GM18858 (cell line): ENCODE data around the gene RAN.
A peak's percentile ranks its signal among the peaks of the same experiment; 100 is the strongest.
"Not testable (repeated sequence)": the region's sequence is repeated elsewhere in the genome, so short reads cannot be mapped to it uniquely, and the experiment has no call there.

ENCODE experiments used
- ATAC-seq: cut with Tn5 transposase; IDR thresholded peaks from one replicate; pipeline ENCODE4 v1.9.1; 2021; ENCODE audit not compliant: unreplicated experiment

The RAN gene

DNA sequence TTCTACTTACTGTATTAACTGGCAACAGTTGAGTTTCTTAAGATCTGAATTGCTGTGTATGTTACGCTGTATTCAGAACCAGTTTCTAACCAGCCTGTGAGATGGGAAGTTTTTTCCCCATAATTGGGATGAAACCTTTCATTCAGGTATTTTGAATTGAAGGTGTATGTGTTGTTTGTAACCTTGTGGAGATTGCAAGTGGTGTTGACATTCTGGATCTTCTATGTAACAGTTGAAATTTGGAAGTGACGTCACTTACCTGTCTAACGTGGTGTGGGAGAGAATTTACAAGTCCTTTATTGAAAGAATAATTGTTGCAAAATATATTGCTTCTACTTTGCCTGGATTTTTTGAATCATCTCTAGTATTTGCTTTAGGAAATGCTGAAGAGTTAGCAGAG, 5.5 kb downstream of the RAN start:
- ATAC-seq = no peak

DNA sequence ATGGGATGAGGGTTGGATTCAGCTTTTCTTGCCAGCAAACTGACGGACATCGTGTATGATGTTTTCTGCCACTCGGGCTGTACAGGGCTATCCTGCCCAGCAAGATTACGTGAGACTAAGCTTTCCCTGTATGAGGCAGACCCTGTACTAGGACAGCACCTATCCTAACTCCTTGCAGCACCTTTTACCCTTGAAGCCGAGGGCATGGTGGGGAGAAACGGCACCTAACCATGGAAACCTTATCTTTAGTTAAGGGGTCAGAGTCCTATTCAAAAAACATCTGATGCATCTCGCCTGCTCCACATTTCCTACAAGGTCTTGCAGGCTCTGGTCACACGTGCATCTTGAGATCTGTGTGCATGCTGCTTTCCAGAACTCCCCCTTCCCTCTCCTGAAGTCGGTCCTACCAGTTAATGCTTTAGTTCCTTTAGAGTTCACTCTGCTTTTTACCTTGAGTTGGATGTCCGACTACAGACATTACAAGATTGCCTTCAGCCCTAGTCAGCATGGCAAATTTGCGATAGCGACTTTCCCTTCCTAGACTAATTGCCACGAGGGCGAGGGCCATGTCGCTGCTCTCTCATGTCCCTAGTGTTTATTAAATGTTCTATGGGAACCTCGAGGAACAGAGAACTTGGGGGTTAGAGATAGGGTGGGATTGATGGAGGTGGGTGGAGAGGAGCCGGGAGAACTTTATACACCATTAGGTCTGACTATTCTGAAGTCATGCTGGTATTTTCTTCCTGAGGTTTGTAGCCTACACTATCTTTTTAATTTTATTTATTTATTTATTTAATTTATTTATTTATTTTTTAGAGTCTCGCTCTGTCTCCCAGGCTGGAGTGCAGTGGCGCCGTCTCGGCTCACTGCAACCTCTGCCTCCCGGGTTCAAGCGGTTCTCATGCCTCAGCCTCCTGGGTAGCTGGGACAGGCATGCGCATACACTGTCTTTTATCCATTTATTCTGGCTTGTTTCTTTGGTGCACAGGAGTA, 6.6 kb downstream of the RAN start:
- ATAC-seq = no peak

DNA sequence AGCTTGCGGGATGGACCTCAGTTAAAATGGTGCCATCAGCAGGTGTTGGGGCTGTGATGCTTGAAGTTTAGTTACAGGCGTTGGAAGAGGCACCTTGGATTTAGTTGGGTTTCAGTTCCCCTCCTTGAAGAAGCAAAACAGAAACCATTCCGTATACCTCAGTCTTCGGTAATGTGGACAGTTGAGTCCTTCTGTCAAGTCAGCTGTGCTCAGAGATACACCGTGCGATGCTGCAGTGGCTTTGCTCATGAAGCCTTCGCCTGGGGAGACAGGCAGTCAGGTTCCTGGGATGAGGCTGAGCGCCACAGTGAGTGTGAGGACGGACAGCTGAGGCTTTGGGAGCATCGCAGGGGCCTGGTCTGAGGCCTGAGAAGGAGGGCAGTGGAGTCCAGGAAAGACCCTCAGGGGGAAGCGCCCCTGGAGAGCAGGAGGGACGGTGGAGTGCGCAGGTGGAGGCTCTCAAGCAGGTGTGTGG, 7.4 kb downstream of the RAN start:
- ATAC-seq = peak; percentile 86

DNA sequence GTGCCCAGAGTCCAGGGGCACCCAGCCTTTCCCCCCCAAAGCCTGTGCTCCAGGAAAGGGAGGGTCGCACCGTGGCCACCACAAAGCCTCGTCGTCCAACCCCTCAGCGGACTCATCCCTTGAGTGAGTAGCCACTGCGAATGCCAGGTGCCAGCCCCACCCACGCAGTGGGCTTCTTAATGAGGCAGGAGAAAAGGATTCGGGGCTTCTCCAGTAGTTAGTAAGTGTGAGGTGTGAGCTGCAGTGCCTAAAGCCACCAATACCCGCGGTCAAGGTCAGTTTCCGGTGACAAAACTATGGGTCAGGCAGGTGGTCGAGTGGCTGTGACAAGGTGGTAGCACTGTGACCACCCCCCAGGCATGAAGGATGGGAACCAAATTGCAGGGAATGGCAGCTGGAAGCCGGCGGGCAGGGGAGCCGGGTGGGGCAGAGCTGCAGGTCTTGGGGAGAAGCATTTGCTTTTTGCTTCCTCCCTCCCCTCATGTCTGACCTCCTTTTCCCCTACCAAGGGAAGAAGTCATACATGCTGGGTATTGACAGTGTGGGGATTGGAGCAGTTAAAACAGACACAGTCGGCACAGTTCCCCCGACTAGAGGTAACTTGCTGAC, 8.0 kb downstream of the RAN start:
- ATAC-seq = no peak

DNA sequence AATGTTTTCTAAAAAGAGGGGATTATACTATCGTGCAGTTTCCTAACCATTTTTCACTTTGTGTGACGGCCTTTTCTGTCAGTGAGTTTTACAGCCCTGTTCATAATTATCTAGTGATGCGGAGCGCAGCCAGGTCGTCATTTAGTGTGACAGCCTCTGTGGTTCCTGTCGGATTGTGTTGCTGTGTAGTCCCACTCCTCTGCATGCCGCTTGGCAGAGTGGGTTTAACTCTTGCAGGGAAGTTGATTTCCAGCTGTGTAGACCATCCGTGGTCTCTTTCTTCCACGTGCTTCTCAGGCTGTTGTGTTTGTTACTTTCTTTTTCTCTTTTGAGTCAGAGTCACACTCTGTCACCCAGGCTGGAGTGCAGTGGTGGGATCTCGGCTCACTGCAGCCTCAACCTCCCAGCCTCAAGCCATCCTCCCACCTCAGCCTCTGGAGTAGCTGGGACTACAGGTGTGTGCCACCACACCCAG, 8.6 kb downstream of the RAN start:
- peak; percentile 63 for ATAC-seq

DNA sequence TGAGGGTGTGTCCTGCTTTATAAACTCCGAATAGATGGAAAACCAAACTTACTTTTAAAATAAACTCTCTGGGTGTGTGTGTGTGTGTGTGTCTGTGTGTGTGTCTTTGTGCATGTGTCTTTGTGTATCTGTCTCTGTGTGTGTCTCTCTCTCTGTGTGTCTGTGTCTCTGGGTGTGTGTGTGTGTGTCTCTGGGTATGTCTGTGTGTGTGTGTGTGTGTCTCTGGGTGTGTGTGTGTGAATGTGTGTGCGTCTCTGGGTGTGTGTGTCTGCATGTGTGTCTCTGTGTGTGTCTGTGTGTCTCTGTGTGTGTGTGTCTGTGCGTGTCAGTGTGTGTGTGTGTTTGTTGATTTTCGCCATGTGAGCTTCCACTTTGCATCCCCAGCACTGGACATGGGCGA, 9.2 kb downstream of the RAN start:
- no peak for ATAC-seq

DNA sequence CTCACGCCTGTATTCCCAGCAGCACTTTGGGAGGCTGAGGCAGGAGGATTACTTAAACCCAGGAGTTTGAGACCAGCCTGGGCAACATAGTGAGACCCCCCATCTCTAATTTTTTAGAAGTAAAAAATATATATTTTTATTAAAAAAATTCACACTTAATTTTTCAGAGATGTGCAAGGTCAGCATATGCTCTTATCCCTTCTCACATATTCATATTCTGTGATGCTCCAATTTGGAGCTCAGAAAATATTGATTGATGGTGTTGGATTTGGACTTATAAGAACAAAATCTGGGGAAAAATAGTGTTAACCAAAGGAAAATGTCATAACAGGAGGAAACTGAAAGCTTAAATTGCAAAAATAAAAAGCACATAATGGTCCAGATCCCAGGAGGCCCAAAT, 9.7 kb downstream of the RAN start:
- ATAC-seq = no peak

DNA sequence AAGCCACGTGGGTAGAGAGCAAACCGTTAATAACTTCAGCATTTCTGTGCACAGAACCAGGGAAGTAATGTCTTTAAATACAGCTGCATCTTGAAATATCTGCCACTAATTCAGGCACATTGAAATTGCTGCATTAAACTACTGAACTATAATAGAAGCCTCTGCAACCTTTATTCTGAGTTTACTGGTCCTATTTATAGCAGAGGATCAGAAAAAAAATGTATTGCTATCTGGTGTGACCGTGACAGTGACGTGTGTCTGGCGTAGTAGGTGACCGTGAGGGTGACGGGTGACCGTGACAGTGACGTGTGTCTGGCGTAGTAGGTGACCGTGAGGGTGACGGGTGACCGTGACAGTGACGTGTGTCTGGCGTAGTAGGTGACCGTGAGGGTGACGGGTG, 15.3 kb downstream of the RAN start:
- not testable (repeated sequence) for ATAC-seq

DNA sequence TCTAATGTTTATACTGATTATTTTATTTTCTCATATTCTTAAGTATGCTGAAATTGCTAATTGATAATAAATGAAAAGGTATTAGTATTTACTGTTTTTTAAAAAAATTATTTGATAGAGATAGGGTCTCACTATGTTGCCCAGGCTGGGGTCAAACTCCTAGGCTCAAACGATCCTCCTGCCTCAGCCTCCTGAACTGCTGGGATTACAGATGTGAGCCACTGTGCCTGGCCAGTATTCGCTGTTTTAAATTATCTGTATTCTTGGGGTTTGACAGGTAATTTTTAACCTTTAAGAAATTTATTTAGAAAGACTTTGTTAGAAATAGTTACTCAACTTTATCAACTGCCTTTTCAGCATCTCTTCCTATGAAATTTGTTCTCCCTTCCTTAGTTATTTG, 32.2 kb downstream of the RAN start:
- no peak for ATAC-seq

DNA sequence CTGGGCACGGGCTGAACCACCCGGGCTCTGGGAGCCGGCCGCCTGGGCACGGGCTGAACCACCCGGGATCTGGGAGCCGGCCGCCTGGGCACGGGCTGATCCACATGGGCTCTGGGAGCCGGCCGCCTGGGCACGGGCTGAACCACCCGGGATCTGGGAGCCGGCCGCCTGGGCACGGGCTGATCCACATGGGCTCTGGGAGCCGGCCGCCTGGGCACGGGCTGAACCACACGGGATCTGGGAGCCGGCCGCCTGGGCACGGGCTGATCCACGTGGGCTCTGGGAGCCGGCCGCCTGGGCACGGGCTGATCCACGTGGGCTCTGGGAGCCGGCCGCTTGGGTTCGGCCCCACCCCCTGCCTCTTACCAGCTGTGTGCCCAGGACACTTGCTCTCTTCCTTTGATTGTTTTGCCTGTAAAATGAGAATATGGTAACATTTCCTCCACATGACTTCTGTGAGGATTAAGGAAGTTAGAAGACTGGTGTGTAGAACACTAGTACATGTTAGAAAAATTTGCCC, 33.1 kb downstream of the RAN start:
- not testable (repeated sequence) for ATAC-seq

DNA sequence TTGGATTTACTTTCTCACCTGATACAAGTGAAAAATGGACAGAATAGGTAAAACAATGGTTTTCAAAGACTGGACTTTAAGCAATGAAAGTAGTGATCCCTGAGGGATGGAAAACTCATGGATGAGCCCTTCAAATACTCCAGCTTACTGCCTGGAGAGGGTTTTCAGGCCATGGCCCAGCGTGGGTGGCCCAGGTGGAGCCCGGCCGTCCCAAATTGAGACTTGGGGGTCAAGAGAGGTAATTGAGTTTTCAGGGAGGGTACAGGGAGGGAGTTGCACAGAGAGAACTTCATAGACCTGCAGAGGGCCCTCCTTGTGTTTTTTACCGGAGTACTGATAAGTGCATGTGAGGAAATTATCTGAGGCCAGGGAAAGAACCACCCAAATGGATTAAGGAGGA, 37.2 kb downstream of the RAN start:
- no peak for ATAC-seq

DNA sequence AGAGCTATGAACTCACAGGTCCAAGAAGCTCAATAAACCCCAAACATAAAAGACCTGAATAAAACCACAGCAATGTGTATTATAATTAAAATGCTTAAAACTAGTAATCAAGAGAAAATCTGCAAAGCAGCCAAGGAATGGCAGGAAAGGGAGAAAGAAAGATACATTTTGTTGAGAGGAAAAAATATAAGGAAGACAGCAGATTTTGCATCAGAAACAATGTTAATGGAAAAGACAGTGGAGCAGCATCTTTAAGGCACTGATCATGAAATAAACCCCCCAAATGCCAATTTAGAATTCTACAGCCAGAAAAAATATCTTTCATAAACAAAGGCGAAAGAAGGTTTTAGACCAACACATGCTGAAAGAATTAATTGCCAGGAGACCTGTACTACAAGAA, 39.3 kb downstream of the RAN start:
- no peak for ATAC-seq

DNA sequence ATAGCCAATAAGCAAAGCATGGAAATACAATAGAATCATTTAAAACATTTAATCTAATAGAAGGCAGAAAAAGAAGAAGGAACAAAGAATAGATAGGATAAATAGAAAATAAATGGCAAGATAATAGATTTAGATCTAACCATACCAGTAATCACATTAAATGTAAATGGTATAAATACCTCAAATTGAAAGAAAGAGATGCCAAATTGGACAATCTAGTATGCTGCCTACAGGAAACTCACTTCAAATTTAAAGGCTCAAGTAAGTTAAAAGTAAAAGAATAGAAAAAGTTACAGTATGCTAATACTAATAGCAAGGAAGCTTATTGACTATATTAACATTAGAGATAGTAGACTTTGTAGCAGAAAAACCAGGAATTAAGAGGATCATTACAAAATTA, 40.1 kb downstream of the RAN start:
- no peak for ATAC-seq

DNA sequence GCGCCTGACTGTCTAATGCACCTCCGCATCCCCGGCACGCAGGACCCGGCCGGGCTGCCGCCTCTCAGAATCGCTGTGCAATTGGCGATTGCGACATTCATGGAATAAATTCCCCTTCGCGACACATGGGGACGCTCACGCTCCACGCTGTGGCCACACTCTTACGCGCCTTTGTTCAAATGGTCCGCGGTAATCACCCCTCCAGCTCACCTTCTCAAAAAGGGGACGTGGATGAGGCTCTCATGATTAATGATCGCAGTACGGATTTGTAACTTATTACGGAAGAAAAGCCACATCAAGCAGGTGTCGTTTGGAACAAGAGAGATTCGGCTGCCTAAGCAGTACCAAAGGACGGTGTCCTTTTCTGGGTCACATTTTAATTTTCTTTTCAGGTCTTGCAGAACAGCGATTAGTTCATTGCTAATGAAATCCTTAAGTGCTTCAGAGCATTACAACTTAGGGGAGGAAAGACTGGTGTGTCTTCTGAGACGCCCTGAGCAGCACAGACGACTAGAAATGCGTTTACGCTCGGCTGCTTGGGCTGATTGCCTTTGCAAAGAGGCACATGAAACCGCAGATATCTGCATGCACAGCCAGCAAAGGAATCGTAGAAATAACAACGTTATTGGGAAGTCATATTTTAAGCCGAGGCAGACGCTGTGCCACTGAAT, 44.5 kb downstream of the RAN start:
- no peak for ATAC-seq

DNA sequence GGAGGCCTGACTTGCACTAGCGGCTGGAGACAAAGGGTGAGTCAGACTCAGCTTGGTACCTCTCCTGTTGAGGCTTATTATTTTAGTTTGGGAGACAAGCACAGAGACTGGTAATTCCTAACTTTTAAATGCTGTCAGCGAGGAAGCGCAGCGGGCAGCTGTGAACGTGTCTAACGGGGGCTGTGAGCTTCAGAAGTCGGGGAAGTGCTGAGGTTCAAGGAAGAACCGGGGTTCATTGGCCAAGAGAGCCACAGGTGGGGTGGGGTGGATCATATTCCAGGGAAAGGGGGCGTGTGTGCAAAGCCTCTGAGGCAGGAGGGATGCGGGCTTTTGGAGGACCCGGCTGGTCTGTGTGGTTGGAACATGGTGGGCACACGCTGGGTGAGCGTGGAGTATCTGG, 45.7 kb downstream of the RAN start:
- no peak for ATAC-seq

DNA sequence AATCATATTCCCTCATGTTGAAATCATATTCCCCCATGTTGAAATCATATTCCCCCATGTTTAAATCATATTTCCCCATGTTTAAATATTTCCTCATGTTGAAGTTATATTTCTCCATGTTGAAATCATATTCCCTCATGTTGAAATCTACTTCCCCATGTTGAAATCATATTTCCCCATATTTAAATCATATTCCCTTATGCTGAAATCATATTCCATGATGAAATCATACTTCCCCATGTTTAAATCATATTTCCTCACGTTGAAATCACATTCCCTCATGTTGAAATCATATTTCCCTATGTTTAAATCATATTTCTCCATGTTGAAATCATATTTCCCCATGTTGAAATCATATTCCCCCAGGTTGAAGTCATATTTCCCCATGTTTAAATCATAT, 47.2 kb downstream of the RAN start:
- no peak for ATAC-seq

DNA sequence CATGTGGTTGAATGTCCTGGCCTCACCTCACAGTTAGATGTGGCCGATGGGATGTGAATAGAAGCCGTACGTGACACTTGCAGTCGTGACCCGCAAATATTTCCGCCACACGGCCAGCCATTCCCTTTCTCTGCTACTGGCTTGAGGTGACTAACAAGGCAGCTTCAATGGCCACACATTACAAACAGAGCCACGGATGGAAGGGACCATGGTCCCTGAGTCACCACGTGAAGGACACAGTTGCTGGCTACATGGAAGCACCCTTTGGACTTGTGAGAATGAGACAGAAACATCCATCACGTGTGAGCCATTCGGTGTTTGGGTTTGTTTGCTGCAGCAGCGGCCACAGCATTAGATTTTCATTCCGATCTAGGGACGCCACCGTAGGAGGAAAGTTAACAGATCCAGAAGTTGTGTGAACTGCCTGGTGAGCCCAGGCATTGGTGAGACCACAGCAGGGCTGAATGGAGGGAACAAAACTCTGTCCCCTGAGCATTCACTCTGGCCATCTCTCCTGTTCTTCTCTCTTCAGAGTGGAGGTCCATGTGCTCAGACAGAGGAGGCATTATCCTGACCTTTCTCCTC, 48.3 kb downstream of the RAN start:
- no peak for ATAC-seq

DNA sequence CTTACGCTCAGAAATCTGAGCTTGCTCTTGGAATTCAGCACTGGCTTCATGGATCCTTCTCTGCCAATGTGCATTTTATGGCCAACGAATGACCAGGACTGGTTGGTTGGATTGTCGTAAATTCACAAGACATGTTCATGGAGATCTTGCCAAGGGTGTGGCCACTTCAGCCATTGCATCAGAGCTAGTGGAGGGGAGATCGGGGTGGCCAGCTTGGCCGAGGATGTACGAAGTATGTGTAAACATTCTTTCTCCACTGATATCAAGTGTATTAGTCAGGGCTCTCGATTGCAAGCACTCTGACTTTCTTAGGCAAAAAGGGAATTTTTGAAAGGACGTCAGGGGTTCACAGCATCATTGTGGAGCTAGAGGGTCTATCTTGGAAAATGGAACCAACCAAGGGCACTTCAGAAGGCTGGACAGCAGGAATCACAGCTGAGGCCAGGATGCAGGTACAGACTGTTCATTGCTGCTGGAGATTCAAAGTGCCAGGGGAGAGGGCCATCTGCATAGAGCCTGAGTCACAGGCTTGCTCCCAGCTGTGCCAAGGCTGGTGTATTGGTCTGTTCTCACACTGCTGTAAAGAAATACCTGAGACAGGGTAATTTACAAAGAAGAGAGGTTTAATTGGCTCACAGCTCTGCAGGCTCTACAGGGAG, 49.0 kb downstream of the RAN start:
- no peak for ATAC-seq

DNA sequence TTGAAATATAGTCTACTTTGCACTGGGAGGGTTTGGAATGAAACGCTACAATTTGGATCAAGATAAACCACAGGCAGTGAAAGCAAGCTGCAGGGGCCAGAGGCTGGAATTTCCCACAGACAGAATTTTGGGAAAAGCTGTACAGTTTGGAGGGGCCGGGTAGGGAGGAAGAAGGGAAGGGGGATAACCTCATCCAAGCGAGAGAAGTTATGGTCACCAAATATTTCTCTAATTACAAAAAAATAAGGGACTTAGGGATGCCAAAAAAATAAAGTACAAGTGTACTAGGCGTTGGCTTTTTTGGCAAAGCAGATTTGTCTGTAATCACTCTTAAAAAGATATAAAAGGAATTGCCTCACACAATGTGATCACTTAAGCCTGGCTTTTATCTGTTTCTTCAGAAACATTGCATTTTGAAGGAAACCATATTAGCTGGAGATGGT, 50.7 kb downstream of the RAN start:
- no peak for ATAC-seq

DNA sequence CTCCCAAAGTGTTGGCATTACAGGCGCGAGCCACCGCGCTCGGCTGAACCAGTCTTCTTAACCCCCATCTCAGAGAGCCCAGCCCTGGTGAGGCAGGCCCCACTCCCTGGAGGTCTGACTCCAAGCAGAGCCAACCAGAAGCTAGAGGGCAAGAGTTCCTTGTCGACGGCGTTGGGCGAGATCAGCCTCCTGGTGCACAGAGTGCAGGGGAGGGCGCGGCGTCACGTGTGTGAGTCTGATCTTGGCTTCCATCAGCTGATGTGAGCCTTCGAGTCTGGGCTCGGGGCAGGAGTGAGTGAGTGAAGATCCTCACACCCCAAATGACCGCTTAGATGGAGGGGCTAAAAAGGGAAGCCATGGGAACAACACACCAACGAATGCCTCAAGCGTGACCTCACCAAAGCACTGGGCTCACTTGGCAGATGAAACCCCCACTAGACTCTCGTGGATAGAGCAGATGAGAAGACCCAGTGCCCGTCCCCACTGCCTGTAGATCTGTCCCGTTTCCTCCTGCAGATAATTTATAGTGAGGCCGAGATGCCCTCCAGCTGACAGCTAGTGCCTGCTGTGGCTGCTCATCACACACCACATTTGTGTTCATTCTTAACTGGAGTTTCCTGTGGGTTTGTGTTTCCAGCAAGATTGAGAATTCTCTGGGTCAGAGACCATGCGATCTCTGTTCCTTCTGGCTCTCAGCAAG, 53.2 kb downstream of the RAN start:
- no peak for ATAC-seq
